ENCODE measurements around the gene LRRC8D.
"Not testable (repeated sequence)": the region's sequence is repeated elsewhere in the genome, so short reads cannot be mapped to it uniquely, and the experiment has no call there.

LRRC8D gene

DNA sequence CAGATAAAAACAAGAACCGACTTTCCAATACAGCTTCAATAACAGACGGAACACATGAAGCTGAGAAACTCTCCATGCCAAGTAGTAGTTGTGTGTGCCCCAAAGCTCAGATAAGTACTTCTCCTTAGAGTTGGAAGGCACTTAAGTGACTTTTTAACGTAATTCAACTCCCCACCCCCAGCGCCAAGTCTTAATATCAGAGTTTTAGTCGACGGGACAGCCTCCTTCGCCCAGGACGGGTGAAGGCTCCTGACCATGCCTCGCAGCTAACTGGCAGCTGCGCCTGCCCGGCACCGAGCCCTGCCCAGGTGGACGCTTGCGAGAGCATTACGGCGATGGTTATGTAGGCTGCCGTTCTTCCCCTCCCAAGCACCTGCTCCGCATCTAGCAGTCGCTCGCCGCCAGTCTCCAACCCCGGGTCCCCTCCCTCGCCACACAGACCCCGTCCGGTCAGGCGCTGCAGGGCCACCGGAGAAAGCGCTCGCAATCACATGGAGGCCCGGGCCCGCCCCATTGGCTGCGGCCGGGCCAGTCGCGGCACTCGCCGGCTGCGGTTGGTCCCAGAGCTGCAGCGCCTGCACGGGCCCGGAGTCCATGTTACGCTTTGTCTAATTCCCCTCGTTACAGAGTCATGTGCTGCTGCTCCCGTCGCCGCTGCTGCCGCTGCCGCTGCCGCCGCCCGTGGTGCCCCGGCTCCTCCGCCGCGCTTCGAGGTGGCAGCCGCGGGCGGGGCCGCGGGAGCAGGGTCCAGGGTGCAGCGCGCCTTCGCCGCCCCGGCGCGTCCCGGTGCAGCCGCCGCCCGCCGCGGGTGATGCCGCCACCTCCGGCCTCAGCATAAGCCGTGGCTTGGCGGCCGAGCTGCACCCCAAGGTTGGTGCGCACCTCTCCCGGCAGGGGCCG lies at the start of gene LRRC8D:
Gene LRRC8D (plus strand): TSS at position 611 of the 900 bp plus-strand sequence. CDS start 112,037 bp downstream, outside the sequence.
- peak; percentile 6 to 33 for DNase-seq (ENCODE audit: low read depth in 2 of 2)

DNA sequence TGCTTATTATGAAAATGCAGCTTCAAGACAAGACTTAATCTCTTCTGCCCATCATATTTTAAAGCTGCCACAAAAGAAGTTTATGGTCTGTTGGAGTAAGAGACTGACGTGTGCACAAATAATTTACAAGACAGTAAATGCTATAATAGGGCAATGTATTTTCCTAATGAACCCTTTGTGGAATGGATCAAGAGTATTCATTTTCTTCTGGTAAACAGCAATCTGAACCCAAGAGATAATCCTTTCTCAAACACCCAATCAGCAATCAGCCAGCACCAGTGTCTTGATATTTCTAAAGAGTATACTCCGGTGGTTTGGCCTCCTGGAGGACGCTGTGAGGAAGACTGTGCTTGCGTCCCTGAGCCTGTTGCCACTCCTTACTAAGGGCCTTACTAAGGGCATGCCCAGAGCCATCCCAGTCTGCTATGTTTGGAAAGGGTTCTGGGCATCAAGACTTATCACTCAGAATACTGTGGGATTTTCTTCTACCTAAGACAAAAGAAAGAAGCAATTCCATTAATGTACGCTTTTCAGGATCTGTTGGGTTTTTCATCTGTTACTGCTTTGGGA lies 48.8 kb upstream of the LRRC8D start:
- no peak for DNase-seq (ENCODE audit: low read depth in 2 of 2)

DNA sequence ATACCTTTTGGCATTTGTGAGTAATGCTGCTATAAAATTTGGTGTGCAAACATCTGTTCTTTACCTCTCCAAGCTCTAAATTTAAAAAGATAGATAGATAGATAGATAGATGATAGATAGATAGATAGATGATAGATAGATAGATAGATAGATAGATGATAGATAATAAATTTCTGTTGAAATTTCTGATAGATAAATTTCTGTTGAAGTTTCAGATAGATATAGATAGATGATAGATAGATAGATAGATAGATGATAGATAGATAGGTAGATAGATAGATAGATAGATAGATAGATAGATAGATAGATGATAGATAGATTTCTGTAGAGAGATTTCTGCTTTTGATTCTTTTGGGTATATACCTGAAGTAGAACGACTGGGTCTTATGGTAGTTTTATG lies 44.7 kb upstream of the LRRC8D start:
- not testable (repeated sequence) for DNase-seq (ENCODE audit: low read depth in 2 of 2)

DNA sequence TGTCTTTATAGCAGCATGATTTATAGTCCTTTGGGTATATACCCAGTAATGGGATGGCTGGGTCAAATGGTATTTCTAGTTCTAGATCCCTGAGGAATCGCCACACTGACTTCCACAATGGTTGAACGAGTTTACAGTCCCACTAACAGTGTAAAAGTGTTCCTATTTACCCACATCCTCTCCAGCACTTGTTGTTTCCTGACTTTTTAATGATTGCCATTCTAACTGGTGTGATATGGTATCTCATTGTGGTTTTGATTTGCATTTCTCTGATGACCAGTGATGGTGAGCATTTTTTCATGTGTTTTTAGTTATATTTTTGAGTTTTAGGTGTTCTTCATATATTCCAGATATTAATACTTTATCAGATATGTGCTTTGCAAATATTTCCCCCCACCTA lies 43.6 kb upstream of the LRRC8D start:
- not testable (repeated sequence) for DNase-seq (ENCODE audit: low read depth in 2 of 2)

DNA sequence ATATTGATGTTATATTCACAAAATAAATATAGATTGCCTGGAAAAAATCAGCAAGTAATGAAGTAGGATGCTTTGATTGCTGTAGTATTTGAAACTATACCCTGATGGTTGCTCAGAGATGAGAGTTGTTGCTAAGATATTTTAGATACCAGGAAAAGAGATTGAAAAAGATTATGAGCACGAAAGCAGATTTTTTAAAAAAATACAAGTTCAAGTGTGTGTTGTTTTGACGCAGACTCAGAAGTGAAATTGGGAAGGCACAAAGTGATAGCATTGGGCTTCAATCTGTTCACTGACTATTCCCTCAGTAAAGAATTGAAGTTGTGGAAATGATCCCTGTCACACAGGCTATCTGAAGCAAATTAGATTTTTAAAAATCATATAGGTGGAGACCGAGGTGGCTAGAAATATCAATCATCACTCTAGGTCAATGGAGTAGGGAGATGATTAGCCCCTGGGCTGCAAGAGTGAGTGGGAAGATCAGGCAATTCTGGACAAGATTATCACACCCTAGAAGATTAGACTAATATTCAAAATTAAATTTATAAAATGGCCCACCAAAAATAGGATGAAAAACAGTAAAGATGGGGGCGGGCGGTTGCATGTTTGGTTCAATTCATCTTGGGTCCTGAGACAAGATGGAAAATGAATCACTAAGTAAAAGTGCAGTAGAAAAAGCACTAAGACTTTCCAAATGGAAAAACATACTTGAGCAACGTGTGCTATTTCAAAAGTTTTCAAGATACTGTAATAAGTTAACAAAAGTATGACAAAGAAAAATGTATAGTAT lies 41.5 kb upstream of the LRRC8D start:
- no peak for DNase-seq (ENCODE audit: low read depth in 2 of 2)

DNA sequence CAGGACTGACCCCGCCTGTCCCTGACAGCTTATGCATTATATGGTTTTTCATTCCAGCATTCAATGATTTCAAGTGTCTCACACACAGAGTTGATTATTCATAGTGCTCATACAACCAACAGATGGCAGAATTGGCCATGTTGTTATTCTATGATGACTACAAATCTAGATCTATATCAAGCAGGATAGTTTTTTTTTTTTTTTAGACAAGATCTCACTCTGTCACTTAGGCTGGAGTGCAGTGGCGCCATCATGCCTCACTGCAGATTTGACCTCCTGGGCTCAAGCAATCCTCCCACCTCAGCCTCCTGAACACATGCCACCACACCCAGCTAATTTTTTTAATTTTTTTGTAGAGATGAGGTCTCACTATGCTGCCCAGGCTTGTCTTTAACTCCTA lies 40.1 kb upstream of the LRRC8D start:
- DNase-seq (ENCODE audit: low read depth in 2 of 2), result no peak

DNA sequence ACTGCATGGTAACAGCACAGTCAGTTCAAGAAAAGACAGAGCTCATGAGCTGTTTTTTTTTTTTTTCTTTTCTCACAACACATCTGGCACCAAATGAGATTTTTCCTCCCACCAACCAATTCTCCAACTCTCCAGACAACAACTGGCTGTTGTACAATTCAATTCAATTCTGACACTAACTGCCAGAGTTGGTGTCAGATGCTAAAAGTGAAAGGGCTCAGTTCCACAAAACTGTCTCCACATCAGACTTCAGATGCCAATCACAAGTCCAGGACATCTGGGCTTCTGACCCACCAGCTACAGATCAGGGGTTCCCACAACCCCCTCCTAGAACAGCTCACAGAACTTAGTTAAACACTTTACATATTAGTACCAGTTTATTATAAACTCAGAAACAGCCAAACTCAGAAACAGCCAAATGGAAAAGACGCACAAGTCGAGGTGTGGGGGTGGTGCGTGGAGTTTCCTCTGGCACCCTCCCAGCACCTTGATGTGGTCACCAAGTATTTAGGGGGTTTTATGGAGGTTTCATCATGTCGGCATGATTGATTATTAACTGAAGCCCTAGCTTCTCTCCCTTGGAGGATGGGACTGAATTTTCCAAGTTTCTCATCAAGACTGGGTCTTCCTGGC lies 39.2 kb upstream of the LRRC8D start:
- peak; percentile 61 to 76 for DNase-seq (ENCODE audit: low read depth in 2 of 2)

DNA sequence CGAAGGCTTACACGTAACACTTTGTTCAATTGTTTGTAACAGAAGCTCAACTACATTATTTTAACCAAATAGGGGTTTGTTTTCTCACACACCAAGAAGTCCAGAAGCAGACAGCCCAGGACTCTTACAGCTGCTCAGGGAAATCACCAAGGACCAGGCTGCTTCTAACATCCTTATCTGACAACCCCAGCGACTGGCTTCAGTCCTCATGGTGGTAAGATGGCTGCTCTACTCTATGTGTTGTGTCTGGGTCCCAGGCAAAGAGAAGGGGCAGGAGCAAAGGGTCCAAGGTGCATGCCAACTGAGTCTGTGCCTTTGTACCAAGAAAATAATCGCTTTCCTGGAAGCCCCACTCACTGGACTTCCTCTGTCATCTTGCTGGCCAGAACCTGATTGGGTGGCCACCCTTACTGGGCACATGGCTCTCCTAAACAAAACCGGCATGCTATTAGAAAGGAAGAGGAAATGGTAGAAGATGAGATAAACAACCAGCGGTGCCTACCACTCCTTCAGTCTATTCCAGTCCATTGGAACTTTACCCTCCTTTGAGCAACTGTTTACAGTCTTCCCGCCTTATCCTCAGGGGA lies 34.1 kb upstream of the LRRC8D start:
- DNase-seq (ENCODE audit: low read depth in 2 of 2), result no peak

DNA sequence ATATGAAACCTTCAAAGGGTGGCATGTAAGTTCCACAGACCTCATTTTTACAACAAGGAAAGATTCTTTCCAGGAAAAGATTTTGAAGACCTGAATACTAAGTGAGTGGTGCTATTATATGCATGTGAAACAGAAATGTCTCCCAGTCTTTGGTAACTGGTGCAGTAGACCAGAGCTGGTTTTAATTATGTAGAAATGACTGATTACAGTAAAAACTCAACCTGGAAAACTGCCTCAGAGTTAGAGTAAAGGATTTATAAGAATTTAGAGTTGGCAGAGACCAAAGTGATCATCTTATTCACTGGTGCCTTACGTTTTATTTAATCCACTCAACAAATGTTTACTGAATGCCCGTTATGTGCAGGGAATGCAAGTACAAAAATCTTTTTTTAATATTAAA lies 30.2 kb upstream of the LRRC8D start:
- DNase-seq (ENCODE audit: low read depth in 2 of 2), result no peak

DNA sequence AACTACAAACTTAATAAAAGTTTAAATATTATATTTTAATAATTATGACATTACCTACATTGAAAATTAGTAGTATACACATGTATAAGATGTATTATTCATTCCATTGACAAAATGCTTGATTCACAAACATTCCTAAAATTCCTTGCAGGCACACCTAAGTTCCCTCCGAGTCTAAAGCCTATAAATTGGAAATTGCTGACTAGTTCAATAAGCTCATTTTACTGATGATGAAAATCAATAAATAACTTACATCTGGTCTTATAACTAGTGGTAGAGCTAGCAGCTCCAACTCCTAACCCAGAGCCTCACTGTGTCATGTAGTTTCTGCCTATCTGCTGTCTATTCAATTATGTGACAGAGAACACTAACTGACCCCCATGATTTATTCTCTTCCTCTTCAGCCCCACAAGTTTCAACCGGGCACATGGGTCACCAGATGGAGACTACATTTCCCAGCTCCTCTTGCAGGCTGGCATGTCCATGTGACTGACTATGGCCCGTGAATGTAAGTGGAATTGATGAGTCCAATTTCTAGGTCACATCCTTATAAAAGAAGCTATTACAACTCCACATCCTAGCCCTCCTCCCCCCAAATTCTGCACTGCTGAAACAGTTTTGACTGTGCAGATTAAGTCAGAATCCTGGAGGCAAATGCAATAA lies 29.6 kb upstream of the LRRC8D start:
- no peak for DNase-seq (ENCODE audit: low read depth in 2 of 2)

DNA sequence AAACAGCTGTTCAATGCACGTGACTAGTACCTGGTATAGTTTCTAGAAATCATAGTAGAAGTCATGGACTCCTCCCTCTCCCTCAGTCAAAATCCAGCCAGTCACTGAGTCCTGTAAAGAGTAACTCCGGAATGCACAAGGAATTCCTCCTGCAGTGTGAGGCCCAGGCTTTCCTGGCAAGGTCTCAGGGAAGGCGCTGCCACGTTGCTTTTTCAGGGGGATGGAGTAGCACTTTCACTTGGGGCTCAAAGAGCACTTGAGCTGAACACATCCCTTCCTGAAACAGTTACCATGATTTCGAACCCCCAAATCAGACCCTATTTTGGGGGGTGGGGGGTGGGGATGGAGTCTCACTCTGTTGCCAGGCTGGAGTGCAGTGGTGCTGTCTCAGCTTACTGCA lies 26.4 kb upstream of the LRRC8D start:
- no peak for DNase-seq (ENCODE audit: low read depth in 2 of 2)

DNA sequence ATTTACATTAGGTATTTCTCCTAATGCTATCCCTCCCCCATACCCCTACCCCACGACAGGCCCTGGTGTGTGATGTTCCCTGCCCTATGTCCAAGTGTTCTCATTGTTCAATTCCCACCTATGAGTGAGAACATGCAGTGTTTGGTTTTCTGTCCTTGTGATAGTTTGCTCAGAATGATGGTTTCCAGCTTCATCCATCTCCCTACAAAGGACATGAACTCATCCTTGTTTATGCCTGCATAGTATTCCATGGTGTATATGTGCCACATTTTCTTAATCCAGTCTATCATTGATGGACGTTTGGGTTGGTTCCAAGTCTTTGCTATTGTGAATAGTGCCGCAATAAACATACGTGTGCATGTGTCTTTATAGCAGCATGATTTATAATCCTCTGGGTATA lies 25.3 kb upstream of the LRRC8D start:
- DNase-seq (ENCODE audit: low read depth in 2 of 2), result not testable (repeated sequence)

DNA sequence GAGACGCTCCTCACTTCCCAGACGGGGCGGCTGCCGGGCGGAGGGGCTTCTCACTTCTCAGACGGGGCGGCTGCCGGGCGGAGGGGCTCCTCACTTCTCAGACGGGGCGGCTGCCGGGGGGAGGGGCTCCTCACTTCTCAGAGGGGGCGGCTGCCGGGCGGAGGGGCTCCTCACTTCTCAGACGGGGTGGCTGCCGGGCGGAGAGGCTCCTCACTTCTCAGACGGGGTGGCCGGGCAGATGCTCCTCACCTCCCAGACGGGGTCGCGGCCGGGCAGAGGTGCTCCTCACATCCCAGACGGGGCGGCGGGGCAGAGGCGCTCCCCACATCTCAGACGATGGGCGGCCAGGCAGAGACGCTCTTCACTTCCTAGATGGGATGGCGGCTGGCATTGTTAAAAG lies 23.0 kb upstream of the LRRC8D start:
- not testable (repeated sequence) for DNase-seq (ENCODE audit: low read depth in 2 of 2)

DNA sequence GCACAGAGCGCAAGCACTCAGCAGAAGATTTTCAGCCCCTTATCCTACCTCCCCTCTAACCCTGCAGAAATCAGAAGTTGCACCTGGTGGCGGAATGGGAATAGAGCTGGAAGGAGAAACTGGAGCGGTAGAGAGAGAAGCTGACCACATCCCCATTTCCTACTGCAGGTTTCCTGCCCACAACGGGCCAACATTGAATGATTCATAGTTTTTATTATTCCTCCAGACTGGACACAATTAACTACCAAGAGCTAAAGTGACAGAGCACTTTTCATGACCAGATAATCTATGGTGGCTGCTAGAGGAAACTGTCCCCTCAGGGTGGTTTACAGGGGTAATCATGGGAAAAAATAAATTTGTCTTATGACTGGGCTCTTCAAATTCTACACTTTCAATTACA lies 21.3 kb upstream of the LRRC8D start:
- DNase-seq (ENCODE audit: low read depth in 2 of 2), result no peak

DNA sequence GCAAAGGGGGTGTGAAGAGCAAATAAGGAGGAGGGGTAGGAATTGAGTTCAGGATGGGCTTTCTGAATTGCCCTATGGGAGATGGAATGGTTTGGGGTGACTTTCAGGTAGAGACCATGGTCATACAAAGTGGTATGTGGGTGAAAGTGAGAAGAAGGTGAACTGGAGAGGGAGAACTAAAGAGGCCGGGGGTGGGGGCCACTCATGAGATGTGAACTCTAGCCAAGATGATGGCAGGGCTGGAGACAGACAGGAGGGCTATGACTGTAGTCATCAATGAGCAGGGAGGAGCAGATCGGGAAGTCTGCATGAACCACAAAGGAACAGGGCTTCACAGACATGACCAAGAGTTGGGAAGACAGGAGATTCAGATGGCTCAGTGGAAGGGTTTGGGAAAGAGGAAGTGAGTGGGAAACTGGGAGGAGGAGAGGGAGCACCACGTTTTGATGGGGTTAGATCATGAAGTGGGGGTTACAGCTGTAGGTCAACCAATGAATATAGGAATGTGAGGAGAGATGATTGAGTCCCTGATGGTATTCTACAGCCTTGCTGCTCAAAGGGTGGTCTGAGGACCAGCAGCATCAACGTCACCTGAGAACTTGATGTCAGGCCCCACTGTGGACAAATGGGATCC lies 20.7 kb upstream of the LRRC8D start:
- DNase-seq (ENCODE audit: low read depth in 2 of 2), result no peak

DNA sequence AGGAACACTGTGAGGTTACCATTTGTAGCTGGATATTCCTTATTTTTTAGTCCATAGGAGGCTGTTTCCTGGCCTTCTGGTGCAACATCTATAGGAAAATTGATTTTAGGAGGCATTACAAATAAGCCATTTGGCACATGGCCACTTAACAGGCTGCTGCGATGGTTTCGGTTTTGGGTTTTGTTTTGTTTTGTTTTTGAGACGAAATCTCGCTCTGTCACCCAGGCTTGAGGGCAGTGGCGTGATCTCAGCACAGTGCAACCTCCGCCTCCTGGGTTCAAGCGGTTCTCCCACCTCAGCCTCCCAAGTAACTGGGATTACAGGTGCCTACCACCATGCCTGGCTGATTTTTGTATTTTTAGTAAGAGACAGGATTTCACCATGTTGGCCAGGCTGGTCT lies 20.1 kb upstream of the LRRC8D start:
- no peak for DNase-seq (ENCODE audit: low read depth in 2 of 2)

DNA sequence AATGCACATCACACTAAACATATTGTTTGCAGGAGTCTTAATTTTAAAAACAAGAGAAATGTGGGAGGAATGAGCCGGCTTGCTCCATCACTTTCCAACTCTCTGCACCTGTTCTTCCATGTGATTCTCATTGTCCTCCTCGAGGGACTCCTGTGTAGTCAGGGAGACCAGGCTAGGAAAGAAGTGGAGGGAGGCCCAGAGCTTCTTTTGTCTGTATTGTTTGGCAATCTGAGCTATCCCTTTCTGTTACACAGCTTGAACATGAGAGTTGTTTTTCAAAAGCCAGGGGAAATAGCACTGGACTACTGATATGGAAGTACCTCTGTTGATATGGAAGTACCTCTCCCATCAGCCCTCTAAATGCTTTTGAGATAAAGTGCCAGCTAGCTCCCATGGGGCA lies 18.8 kb upstream of the LRRC8D start:
- DNase-seq (ENCODE audit: low read depth in 2 of 2), result no peak

DNA sequence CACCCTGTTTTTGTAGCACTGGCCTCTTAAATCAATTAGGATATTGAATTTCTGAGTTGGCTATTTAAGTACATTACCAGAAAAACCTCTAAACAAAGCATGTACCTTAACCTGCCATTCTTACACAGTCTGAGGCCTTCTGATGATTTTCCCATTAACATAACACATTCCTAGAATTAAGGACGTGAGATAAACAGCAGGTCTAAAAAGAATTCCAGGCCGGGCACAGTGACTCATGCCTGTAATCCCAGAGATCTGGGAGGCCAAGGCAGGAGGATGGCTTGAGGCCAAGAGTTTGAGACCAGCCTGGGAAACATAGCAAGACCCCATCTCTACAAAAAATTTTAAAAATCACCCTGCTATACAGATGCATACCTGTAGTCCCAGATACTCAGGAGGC lies 18.0 kb upstream of the LRRC8D start:
- no peak for DNase-seq (ENCODE audit: low read depth in 2 of 2)

DNA sequence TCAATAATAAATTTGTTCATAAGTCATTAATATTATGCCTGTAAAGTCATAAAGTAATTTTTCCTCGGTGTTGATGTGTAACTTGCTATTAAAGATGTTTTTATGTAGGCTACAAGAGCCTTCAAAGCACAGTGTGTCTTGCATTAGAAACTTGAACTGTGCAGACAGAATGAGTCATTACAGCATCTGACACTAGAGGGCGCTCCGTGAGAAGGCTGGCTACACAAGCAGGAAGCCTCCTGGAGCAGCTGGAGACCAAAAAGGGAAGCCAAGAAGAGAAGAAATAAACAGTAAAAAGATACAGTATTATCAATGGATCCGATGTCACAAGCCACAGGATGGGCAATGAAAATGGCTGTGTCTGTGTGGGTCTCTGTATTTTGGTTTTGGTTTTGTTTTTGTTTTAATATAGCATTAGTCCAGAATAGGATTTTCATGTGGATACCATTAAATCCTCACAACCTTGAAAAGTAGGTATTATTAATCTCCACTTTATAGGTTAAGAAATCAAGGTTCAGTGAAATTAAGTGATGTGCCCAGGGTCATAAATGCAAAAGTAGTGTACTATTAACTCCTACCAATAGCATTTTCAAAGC lies 16.1 kb upstream of the LRRC8D start:
- DNase-seq (ENCODE audit: low read depth in 2 of 2), result peak; percentile 72

DNA sequence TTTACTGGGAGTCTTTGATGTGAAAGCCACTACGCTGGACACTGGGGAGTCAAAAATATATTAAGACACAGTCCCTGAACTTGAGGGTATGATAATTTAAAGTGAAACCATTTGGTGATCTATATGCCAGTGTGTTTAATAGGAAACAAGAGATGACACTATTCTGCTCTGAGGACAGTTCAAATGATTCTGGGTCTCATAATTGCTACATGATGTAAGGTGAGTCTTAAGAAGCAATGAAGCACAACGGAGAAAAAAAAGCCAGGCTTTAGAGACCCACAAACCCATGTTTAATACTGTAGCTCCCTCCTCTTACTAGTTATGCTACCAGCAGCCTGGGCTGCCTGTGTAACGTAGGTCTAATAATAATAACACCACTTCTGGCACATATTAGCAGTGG lies 14.2 kb upstream of the LRRC8D start:
- no peak for DNase-seq (ENCODE audit: low read depth in 2 of 2)

Data from activated CD8-positive, alpha-beta memory T cell treated with anti-CD3 and anti-CD28 coated beads for 4 hours (primary cell).